ENCODE results near the gene ZNF789.

ZNF789 gene

GRCh38 chr7:99449326-99449725 lies 23.4 kb upstream of the ZNF789 start:
- TF ChIP-seq, protein P1, sequence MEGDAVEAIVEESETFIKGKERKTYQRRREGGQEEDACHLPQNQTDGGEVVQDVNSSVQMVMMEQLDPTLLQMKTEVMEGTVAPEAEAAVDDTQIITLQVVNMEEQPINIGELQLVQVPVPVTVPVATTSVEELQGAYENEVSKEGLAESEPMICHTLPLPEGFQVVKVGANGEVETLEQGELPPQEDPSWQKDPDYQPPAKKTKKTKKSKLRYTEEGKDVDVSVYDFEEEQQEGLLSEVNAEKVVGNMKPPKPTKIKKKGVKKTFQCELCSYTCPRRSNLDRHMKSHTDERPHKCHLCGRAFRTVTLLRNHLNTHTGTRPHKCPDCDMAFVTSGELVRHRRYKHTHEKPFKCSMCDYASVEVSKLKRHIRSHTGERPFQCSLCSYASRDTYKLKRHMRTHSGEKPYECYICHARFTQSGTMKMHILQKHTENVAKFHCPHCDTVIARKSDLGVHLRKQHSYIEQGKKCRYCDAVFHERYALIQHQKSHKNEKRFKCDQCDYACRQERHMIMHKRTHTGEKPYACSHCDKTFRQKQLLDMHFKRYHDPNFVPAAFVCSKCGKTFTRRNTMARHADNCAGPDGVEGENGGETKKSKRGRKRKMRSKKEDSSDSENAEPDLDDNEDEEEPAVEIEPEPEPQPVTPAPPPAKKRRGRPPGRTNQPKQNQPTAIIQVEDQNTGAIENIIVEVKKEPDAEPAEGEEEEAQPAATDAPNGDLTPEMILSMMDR (conservative IDR thresholded peaks at IDR 0.05; ENCODE audit: low read length): no peak
- no peak for TF ChIP-seq EZH2phosphoT487 (IDR thresholded peaks at IDR 0.05; ENCODE audit: borderline replicate concordance)
- Histone ChIP-seq H3K36me3 (ENCODE audit: insufficient read depth, low read length) (peaks cover 75% of the 10 kb centered on the region; the same call in 1 of the 2 replicates), H3F3A (ENCODE audit: low read depth) (no peaks in the 10 kb centered on the region)

GRCh38 chr7:99451936-99452335 lies 20.8 kb upstream of the ZNF789 start:
- Histone ChIP-seq H3K4me2 (ENCODE audit: low read depth, low read length, poor library complexity, severe bottlenecking) (no peak overlapping the region), H3K36me3 (ENCODE audit: insufficient read depth, low read length) (peaks cover 84% of the 10 kb centered on the region; the same call in 1 of the 2 replicates), H3K4me1 (ENCODE audit: insufficient read depth, low read length, poor library complexity, severe bottlenecking) (no peaks in the 10 kb centered on the region)

More at GRCh38 chr7:99449326-99449725, 23.4 kb upstream of the ZNF789 start:
- Histone ChIP-seq H3K79me2 (ENCODE audit: insufficient read depth, low read length) (peaks cover 4% of the 10 kb centered on the region; the same call in 1 of the 2 replicates), H4K20me1 (ENCODE audit: insufficient read depth, low read length, poor library complexity, severe bottlenecking) (no peaks in the 10 kb centered on the region), H3K27me3 (ENCODE audit: insufficient read depth, low read length, poor library complexity, severe bottlenecking) (no peaks in the 10 kb centered on the region), H3K4me1 (ENCODE audit: insufficient read depth, low read length, poor library complexity, severe bottlenecking) (no peaks in the 10 kb centered on the region), H3K4me2 (ENCODE audit: low read depth, low read length, poor library complexity, severe bottlenecking) (no peak overlapping the region), H3K4me3 (ENCODE audit: low read length, poor library complexity, severe bottlenecking) (no peak overlapping the region), H2AFZ (ENCODE audit: low read length) (no peak overlapping the region), H3K9me2 (replicated peaks; ENCODE audit: low read depth, low read length) (no peaks in the 10 kb centered on the region), H3K9ac (ENCODE audit: low read depth, low read length, poor library complexity, severe bottlenecking) (no peak overlapping the region), H3K9me3 (ENCODE audit: insufficient read depth, low read depth, low read length) (no peaks in the 10 kb centered on the region)

GRCh38 chr7:99452541-99452940 lies 20.1 kb upstream of the ZNF789 start:
- Histone ChIP-seq H3K4me2 (ENCODE audit: low read depth, low read length, poor library complexity, severe bottlenecking) (no peak overlapping the region), H3K27me3 (ENCODE audit: insufficient read depth, low read length, poor library complexity, severe bottlenecking) (no peaks in the 10 kb centered on the region), H3K9me3 (ENCODE audit: insufficient read depth, low read depth, low read length) (no peaks in the 10 kb centered on the region), H3F3A (ENCODE audit: low read depth) (no peaks in the 10 kb centered on the region), H3K4me3 (ENCODE audit: low read length, poor library complexity, severe bottlenecking) (no peak overlapping the region), H3K4me1 (ENCODE audit: insufficient read depth, low read length, poor library complexity, severe bottlenecking) (no peaks in the 10 kb centered on the region), H3K36me3 (ENCODE audit: insufficient read depth, low read length) (peaks cover 89% of the 10 kb centered on the region; the same call in 1 of the 2 replicates), H2AFZ (ENCODE audit: low read length) (no peak overlapping the region), H3K9me2 (replicated peaks; ENCODE audit: low read depth, low read length) (no peaks in the 10 kb centered on the region), H3K79me2 (ENCODE audit: insufficient read depth, low read length) (peaks cover 3% of the 10 kb centered on the region; the same call in 1 of the 2 replicates), H3K9ac (ENCODE audit: low read depth, low read length, poor library complexity, severe bottlenecking) (no peak overlapping the region), H4K20me1 (ENCODE audit: insufficient read depth, low read length, poor library complexity, severe bottlenecking) (peaks cover 6% of the 10 kb centered on the region)
- no peak for TF ChIP-seq EZH2phosphoT487 (IDR thresholded peaks at IDR 0.05; ENCODE audit: borderline replicate concordance)
- TF ChIP-seq, protein P1 (conservative IDR thresholded peaks at IDR 0.05; ENCODE audit: low read length): no peak

More at GRCh38 chr7:99451936-99452335, 20.8 kb upstream of the ZNF789 start:
- H3K9me2 ChIP-seq (replicated peaks; ENCODE audit: low read depth, low read length): no peaks in the 10 kb centered on the region
- no peaks in the 10 kb centered on the region for H3K27me3 ChIP-seq (ENCODE audit: insufficient read depth, low read length, poor library complexity, severe bottlenecking)
- no peak overlapping the region for H2AFZ ChIP-seq (ENCODE audit: low read length)
- H3K9ac ChIP-seq (ENCODE audit: low read depth, low read length, poor library complexity, severe bottlenecking): no peak overlapping the region
- no peak overlapping the region for H3K4me3 ChIP-seq (ENCODE audit: low read length, poor library complexity, severe bottlenecking)
- H4K20me1 ChIP-seq (ENCODE audit: insufficient read depth, low read length, poor library complexity, severe bottlenecking): peaks cover 6% of the 10 kb centered on the region
- TF ChIP-seq, protein P1 (conservative IDR thresholded peaks at IDR 0.05; ENCODE audit: low read length): no peak
- TF ChIP-seq EZH2phosphoT487 (IDR thresholded peaks at IDR 0.05; ENCODE audit: borderline replicate concordance): no peak
- H3K9me3 ChIP-seq (ENCODE audit: insufficient read depth, low read depth, low read length): no peaks in the 10 kb centered on the region
- no peaks in the 10 kb centered on the region for H3F3A ChIP-seq (ENCODE audit: low read depth)
- H3K79me2 ChIP-seq (ENCODE audit: insufficient read depth, low read length): no peaks in the 10 kb centered on the region

Data from Loucy (cell line).